Spleen (tissue), 7 donors: Measurements from ENCODE around the gene OR7C1.

ENCODE experiments used
- POLR2AphosphoS5 ChIP-seq, 3 donors: sonication (generic); formaldehyde crosslinking; IDR thresholded peaks; one replicate each; pipeline ENCODE4 v1.5.1; 2017; ENCODE audit warnings: antibody characterized with exemption in 3 of 3
- TF ChIP-seq, protein P1 (sequence below), 11 experiments: fragments of 200-600 bp in 7 of 11; fragments of 450-650 bp in 4 of 11; sonication (generic) in 4 of 11; IDR thresholded peaks in 8 of 11; conservative IDR thresholded peaks in 3 of 11; 1 replicate in 7 of 11; 2 replicates in 4 of 11; pipeline versions ENCODE4 v1.4.0 to v1.8.0; 2016 to 2021; ENCODE audit warnings: antibody characterized with exemption in 11 of 11, inconsistent platforms in 4 of 11, mild to moderate bottlenecking in 1 of 11
- donor health status: DM: no; HTN: no; CAD: no; lungs with moderate emphysema.
- donor health status: DM: no; HTN: no; CAD: no.
- donor health status: DM: no; HTN: no; CAD: no.

DNA sequence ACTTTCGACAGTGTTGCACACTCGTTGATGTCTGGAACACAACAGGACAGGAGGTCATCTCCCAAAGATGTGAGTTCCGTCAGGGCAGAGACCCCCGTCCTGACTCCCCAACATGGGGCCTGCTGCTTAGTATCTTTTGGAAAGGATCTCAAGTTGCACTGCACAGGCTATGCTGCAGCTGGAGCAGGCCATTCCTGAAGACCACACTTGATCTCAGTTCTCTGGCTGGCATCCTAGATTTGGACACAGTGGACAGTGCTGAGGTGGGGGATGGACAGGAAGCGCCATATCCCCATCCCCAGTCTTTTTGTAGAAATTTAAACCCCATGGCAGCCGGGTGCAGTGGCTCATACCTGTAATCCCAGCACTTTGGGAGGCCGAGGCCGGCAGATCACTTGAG, 62.5 kb downstream of the OR7C1 start:
- TF ChIP-seq, protein P1, sequence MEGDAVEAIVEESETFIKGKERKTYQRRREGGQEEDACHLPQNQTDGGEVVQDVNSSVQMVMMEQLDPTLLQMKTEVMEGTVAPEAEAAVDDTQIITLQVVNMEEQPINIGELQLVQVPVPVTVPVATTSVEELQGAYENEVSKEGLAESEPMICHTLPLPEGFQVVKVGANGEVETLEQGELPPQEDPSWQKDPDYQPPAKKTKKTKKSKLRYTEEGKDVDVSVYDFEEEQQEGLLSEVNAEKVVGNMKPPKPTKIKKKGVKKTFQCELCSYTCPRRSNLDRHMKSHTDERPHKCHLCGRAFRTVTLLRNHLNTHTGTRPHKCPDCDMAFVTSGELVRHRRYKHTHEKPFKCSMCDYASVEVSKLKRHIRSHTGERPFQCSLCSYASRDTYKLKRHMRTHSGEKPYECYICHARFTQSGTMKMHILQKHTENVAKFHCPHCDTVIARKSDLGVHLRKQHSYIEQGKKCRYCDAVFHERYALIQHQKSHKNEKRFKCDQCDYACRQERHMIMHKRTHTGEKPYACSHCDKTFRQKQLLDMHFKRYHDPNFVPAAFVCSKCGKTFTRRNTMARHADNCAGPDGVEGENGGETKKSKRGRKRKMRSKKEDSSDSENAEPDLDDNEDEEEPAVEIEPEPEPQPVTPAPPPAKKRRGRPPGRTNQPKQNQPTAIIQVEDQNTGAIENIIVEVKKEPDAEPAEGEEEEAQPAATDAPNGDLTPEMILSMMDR (IDR thresholded peaks at IDR 0.05 in 8 of 11, conservative IDR thresholded peaks at IDR 0.05 in 3 of 11) = no peak
- TF ChIP-seq POLR2AphosphoS5 (IDR thresholded peaks at IDR 0.05) = no peak
